ENCODE results near the gene ELOVL3. TPM values are rescaled to one million over a fixed set of nuclear protein-coding genes. Genes with fewer than 3 reads are reported as not detected.

Gene ELOVL3
- total and polyA plus RNA-seq, 2 donors (not counting 3 experiments of a cell fraction or from before 2014, with no cell fraction given), result not detected

- intact Hi-C loops (cut with micrococcal nuclease) (no loop called here), dilution Hi-C loops (cut with MboI; ENCODE audit: extremely low pct_ligation_motif_present, low sequenced_read_pairs) (loop anchor here (25.0 kb wide), 1 partner anchor 127 kb away; no protein-coding TSS in a partner anchor)
- peaks cover under 1% of the 10 kb centered on the region for H3K4me1 ChIP-seq (ENCODE audit: control insufficient read depth, extremely low read depth, insufficient read depth, low read length)
- CTCF ChIA-PET, result interaction anchor here (1.6 to 17.3 kb wide), 5 partner anchors 15 to 168 kb away, joined by 4 to 1402 read pairs (median 6); no protein-coding TSS in a partner anchor
- DNase-seq (ENCODE audit: low read depth, low spot score), result no peak
- TF ChIP-seq FOS (IDR thresholded peaks at IDR 0.05; ENCODE audit: borderline replicate concordance, insufficient read depth, low read length) (no peak), JUN (IDR thresholded peaks at IDR 0.05; ENCODE audit: borderline replicate concordance, insufficient read depth, insufficient read length, low read depth) (no peak), MYC (IDR thresholded peaks at IDR 0.05; ENCODE audit: low read depth, low read length) (no peak), EZH2 (IDR thresholded peaks at IDR 0.05; ENCODE audit: borderline replicate concordance, low read depth, low read length, severe bottlenecking) (no peak), POLR2AphosphoS5 (IDR thresholded peaks at IDR 0.05; ENCODE audit: insufficient read depth, low read depth, low read length) (no peak), GATA2 (IDR thresholded peaks at IDR 0.05; ENCODE audit: insufficient read depth, insufficient read length, low read depth, low read length) (no peak), POLR2A (IDR thresholded peaks at IDR 0.05; ENCODE audit: low read depth, low read length) (no peak)
- TF ChIP-seq, protein P1, sequence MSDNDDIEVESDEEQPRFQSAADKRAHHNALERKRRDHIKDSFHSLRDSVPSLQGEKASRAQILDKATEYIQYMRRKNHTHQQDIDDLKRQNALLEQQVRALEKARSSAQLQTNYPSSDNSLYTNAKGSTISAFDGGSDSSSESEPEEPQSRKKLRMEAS (IDR thresholded peaks at IDR 0.05; ENCODE audit: insufficient read depth, insufficient read length), result no peak
- TF ChIP-seq, protein P2, sequence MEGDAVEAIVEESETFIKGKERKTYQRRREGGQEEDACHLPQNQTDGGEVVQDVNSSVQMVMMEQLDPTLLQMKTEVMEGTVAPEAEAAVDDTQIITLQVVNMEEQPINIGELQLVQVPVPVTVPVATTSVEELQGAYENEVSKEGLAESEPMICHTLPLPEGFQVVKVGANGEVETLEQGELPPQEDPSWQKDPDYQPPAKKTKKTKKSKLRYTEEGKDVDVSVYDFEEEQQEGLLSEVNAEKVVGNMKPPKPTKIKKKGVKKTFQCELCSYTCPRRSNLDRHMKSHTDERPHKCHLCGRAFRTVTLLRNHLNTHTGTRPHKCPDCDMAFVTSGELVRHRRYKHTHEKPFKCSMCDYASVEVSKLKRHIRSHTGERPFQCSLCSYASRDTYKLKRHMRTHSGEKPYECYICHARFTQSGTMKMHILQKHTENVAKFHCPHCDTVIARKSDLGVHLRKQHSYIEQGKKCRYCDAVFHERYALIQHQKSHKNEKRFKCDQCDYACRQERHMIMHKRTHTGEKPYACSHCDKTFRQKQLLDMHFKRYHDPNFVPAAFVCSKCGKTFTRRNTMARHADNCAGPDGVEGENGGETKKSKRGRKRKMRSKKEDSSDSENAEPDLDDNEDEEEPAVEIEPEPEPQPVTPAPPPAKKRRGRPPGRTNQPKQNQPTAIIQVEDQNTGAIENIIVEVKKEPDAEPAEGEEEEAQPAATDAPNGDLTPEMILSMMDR (IDR thresholded peaks at IDR 0.05; ENCODE audit: extremely low read depth in 1 of 2, insufficient read depth in 1 of 2, low read depth in 1 of 2, low read length in 2 of 2), result no peak
- H3K27ac ChIP-seq (ENCODE audit: insufficient read depth, low read depth, low read length), result no peak overlapping the region
- no peaks in the 10 kb centered on the region for H3K36me3 ChIP-seq (ENCODE audit: control insufficient read depth in 2 of 2, extremely low read depth in 1 of 2, insufficient read depth in 2 of 2, low read length in 2 of 2)
- POLR2A ChIA-PET, result interaction anchor here (0.5 kb wide), 1 partner anchor 168 kb away, joined by 4 read pairs; no protein-coding TSS in a partner anchor
- no peaks in the 10 kb centered on the region for H3K79me2 ChIP-seq (ENCODE audit: control insufficient read depth, insufficient read depth, low read length)
- H3K9me3 ChIP-seq (replicated peaks; ENCODE audit: control insufficient read depth, insufficient read depth, low read length), result no peaks in the 10 kb centered on the region
- no peak for FAIRE-seq
- H3K27me3 ChIP-seq (ENCODE audit: control insufficient read depth in 2 of 2, insufficient read depth in 2 of 2, low read length in 2 of 2), result peaks cover 56 to 59% of the 10 kb centered on the region in 2 experiments
- no peaks in the 10 kb centered on the region for H4K20me1 ChIP-seq (replicated peaks; ENCODE audit: control insufficient read depth, extremely low read depth, insufficient read depth, low read length)
- H3K9ac ChIP-seq (replicated peaks; ENCODE audit: extremely low read depth, insufficient read depth, low read length), result no peak overlapping the region
- H2AFZ ChIP-seq (ENCODE audit: low read depth, low read length), result no peak overlapping the region
- no peaks in the 10 kb centered on the region for H3K9me1 ChIP-seq (replicated peaks; ENCODE audit: control insufficient read depth, extremely low read depth, insufficient read depth, low read length)
- no peak overlapping the region for H3K4me2 ChIP-seq (ENCODE audit: insufficient read depth, low read length)
- no peak overlapping the region for H3K4me3 ChIP-seq (replicated peaks in 1 of 3; ENCODE audit: insufficient read depth in 1 of 3, low read depth in 1 of 3, low read length in 3 of 3)
- BruUV-seq (replicated peaks), result no TSS peak
Measured at GRCh38 chr10:102235598-102235920, 9.5 kb downstream of the ELOVL3 start.
